ENCODE data around the gene EMILIN1.

GRCh38 chr2:27122791-27123190, 44.4 kb downstream of the EMILIN1 start:
- no peak for TF ChIP-seq CTCF (IDR thresholded peaks at IDR 0.05; ENCODE audit: insufficient read depth, low read depth, low read length)
- no peak for TF ChIP-seq EZH2 (IDR thresholded peaks at IDR 0.05; ENCODE audit: insufficient read depth, low read length)

Measured in astrocyte (in vitro differentiated cells and primary cell).